ENCODE results near the gene MRPL23.

GRCh38 chr11:2002042-2002776 is 55.1 kb downstream of the MRPL23 start:
- TF ChIP-seq FOSL1 (IDR thresholded peaks at IDR 0.05; ENCODE audit: low read depth): no peak
- TF ChIP-seq REST (IDR thresholded peaks at IDR 0.05; ENCODE audit: low read depth): no peak
- no peak for TF ChIP-seq POLR2A (IDR thresholded peaks at IDR 0.05; ENCODE audit: borderline replicate concordance, extremely low read depth, insufficient read depth, insufficient read length)
- TF ChIP-seq POLR2AphosphoS5 (IDR thresholded peaks at IDR 0.05; ENCODE audit: low read depth, low read length): no peak
- no peak for TF ChIP-seq CTCF (IDR thresholded peaks at IDR 0.05 in 2 of 3, conservative IDR thresholded peaks at IDR 0.05 in 1 of 3; ENCODE audit: borderline replicate concordance in 1 of 3, insufficient read depth in 1 of 3, low read depth in 2 of 3, low read length in 2 of 3)
- no peak for TF ChIP-seq MAX (IDR thresholded peaks at IDR 0.05)
- TF ChIP-seq TCF7L2 (IDR thresholded peaks at IDR 0.05; ENCODE audit: borderline replicate concordance, extremely low read depth, insufficient read depth, insufficient read length): no peak
- no peak for TF ChIP-seq ELF1 (IDR thresholded peaks at IDR 0.05; ENCODE audit: borderline replicate concordance, low read depth)
- TF ChIP-seq ZBTB33 (IDR thresholded peaks at IDR 0.05; ENCODE audit: extremely low read depth, insufficient replicate concordance, low read length): no peak

Data from HCT116 (cell line).